Right lobe of liver (tissue), 4 donors: ENCODE results near the gene NANOS3.

Experiments
- CTCF ChIP-seq, 4 donors: fragments of 200-600 bp in 3 of 4; fragments of 450-650 bp in 1 of 4; IDR thresholded peaks; one replicate each; pipeline versions ENCODE4 v1.5.1 to v1.8.0; 2016 to 2022; ENCODE audit warnings: antibody characterized with exemption in 4 of 4, mild to moderate bottlenecking in 2 of 4
- POLR2A ChIP-seq: fragments of 450-650 bp; IDR thresholded peaks from one replicate; pipeline ENCODE4 v1.6.1; 2017; ENCODE audit warnings: antibody characterized with exemption, mild to moderate bottlenecking
- donor health status: DM: no; HTN: no; CAD: no.
- donor health status: DM: no; HTN: no; CAD: no.
- donor health status: DM: no; HTN: yes; CAD: no.

DNA sequence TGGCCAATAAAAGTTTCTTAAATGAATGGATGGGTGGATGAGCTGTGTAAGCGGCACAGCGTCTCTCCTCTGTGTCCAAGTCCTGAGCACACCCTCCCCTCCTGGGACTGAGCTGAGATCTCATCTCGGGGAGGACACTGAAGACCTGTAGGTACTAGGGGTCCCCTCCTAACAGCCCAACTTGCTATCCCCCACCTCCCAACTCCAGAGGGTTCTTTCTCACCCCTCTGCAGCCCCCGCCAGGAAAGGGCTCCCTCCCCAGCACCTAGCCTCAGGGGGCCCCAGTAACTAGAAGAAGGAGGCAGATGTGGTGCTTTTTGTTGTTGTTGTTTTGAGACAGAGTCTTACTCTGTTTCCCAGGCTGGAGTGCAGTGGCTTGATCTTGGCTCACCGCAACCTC, 1.1 kb upstream of the NANOS3 start:
- no peak for TF ChIP-seq CTCF (IDR thresholded peaks at IDR 0.05)
- TF ChIP-seq POLR2A, result no peak
